Epithelial cell of proximal tubule (primary cell): ENCODE results near the gene TNFAIP3. TPM values are rescaled to one million over a fixed set of nuclear protein-coding genes. Genes with fewer than 3 reads are reported as not detected.
"Not testable (repeated sequence)": the region's sequence is repeated elsewhere in the genome, so short reads cannot be mapped to it uniquely, and the experiment has no call there.

Experiments used
- DNase-seq: peaks from one replicate; pipeline ENCODE4 v3.0.0-alpha.2; 2011; ENCODE audit warnings: low read depth
- H3K4me3 ChIP-seq: 2 replicates; pipeline ENCODE4 v1.5.1; 2011; ENCODE audit warnings: low read depth, mild to moderate bottlenecking, low read length
- total RNA-seq: library from RNA; depleted of rRNA; stranded (reverse); fragments of >200 nt; gene quantifications from 2 replicates; pipeline ENCODE4 v1.2.3, GENCODE V29; 2015
- TF ChIP-seq, protein P1 (sequence below): conservative IDR thresholded peaks from 2 replicates; pipeline ENCODE4 v1.5.1; 2012; ENCODE audit warnings: low read depth, mild to moderate bottlenecking, low read length

TNFAIP3 gene
- total RNA-seq, 1 donor from 2014 or later, result 13.6 TPM

DNA sequence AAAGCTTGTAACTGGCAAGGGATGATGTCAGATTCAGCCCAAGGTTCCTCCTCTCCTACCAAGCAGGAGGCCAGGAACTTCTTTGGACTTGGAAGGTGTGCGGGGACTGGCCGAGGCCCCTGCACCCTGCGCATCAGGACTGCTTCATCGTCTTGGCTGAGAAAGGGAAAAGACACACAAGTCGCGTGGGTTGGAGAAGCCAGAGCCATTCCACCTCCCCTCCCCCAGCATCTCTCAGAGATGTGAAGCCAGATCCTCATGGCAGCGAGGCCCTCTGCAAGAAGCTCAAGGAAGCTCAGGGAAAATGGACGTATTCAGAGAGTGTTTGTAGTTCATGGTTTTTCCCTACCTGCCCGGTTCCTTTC is 14.4 kb downstream of the TNFAIP3 start:
- H3K4me3 ChIP-seq, result no peak overlapping the region
- no peak for DNase-seq
- TF ChIP-seq, protein P1, sequence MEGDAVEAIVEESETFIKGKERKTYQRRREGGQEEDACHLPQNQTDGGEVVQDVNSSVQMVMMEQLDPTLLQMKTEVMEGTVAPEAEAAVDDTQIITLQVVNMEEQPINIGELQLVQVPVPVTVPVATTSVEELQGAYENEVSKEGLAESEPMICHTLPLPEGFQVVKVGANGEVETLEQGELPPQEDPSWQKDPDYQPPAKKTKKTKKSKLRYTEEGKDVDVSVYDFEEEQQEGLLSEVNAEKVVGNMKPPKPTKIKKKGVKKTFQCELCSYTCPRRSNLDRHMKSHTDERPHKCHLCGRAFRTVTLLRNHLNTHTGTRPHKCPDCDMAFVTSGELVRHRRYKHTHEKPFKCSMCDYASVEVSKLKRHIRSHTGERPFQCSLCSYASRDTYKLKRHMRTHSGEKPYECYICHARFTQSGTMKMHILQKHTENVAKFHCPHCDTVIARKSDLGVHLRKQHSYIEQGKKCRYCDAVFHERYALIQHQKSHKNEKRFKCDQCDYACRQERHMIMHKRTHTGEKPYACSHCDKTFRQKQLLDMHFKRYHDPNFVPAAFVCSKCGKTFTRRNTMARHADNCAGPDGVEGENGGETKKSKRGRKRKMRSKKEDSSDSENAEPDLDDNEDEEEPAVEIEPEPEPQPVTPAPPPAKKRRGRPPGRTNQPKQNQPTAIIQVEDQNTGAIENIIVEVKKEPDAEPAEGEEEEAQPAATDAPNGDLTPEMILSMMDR, result no peak

- TF ChIP-seq, protein P1, result no peak
- DNase-seq, result no peak
- H3K4me3 ChIP-seq, result no peak overlapping the region
These were observed 15.3 kb downstream of the TNFAIP3 start for GRCh38 chr6:137882225-137882961.

- TF ChIP-seq, protein P1, result no peak
- no peak overlapping the region for H3K4me3 ChIP-seq
- no peak for DNase-seq
These were observed 16.5 kb downstream of the TNFAIP3 start for GRCh38 chr6:137883400-137884148.

DNA sequence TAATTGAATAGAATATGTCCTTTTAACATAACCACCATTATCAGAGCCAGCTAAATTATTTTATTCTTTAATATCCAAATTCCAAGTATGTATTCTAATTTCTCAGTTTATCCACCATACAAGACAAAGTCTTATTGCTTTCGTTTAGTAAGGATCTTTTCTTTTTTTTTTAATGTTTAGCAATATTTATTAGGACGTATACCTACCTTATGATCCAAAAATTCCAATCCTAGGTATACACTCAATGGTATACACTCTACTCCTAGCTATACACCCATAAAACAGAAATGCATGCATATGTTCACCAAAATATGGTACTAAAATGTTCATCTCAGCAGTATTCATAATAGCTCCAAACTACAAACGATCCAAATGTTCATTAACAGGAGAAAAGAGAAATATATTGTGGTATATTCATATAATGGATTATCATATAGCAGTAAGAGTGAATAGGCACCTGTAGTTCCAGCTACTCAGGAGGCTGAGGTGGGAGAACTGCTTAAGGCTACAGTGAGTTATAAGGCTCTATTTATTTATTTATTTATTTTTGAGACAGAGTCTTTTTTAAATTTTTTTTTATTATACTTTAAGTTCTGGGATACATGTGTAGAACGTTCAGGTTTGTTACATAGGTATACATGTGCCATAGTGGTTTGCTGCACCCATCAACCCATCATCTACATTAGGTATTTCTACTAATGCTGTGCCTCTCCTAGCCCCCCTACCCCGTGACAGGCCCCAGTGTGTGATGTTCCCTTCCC is 17.3 kb downstream of the TNFAIP3 start:
- TF ChIP-seq, protein P1, result no peak
- no peak overlapping the region for H3K4me3 ChIP-seq
- DNase-seq, result no peak

- not testable (repeated sequence) for DNase-seq, H3K4me3 ChIP-seq
These were observed 17.8 kb downstream of the TNFAIP3 start for GRCh38 chr6:137884910-137885229.

DNA sequence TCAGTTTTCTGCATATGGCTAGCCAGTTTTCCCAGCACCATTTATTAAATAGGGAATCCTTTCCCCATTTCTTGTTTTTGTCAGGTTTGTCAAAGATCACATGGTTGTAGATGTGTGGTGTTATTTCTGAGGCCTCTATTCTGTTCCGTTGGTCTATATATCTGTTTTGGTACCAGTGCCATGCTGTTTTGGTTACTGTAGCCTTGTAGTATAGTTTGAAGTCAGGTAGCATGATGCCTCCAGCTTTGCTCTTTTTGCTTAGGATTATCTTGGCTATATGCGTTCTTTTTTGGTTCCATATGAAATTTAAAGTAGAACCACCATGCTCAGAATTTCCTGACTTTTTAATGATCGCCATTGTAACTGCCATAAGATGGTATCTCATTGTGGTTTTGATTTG is 19.2 kb downstream of the TNFAIP3 start:
- H3K4me3 ChIP-seq, DNase-seq: not testable (repeated sequence)

DNA sequence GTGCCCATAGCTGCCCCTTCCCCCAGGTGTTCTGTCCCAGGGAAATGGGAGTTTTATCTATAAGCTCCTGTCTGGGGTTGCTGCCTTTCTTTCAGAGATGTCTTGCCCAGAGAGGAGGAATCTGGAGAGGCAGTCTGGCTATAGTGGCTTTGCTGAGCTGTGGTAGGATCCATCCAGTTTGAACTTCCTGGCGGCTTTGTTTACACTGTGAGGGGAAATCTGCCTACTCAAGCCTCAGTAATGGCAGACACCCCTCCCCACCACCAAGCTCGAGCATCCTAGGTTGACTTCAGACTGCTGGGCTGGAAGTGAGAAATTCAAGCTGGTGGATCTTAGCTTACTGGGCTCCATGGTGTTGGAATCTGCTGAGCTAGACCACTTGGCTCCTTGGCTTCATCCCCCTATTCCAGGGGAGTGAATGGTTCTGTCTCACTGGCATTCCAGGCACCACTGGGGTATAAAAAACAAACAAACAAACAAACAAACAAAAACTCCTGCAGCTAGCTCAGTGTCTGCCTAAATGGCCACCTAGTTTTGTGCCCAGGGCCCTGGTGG is 24.0 kb downstream of the TNFAIP3 start:
- TF ChIP-seq, protein P1, result no peak
- DNase-seq, result no peak
- H3K4me3 ChIP-seq, result no peak overlapping the region
